GM23338 (cell line): ENCODE data around the gene CHN2. TPM values are rescaled to one million over a fixed set of nuclear protein-coding genes. Genes with fewer than 3 reads are reported as not detected.

Experiments used
- ATAC-seq: fragments of 200-7000 bp; cut with Tn5 transposase; 3 replicates; pipeline ENCODE4 v1.9.1; 2020
- DNase-seq: peaks from one replicate; pipeline ENCODE4 v3.0.0-alpha.2; 2015; ENCODE audit warnings: low spot score
- H2AFZ ChIP-seq: fragments of 200-600 bp; sonication (generic); 2 replicates; pipeline ENCODE4 v1.8.0; 2016; ENCODE audit warnings: antibody characterized with exemption, mild to moderate bottlenecking, moderate library complexity
- H3F3A ChIP-seq: fragments of 200-600 bp; sonication (generic); replicated peaks from 2 replicates; pipeline ENCODE4 v1.8.0; 2017; ENCODE audit warnings: antibody characterized with exemption, mixed run types, low read depth
- H3K27ac ChIP-seq: fragments of 200-600 bp; sonication (generic); 2 replicates; pipeline ENCODE4 v1.6.1; 2016; ENCODE audit warnings: low read depth
- H3K27me3 ChIP-seq: fragments of 200-600 bp; sonication (generic); 2 replicates; pipeline ENCODE4 v1.8.0; 2016; ENCODE audit warnings: mild to moderate bottlenecking, mixed run types, moderate library complexity; ENCODE audit not compliant: insufficient read depth
- H3K36me3 ChIP-seq: fragments of 200-600 bp; sonication (generic); 2 replicates; pipeline ENCODE4 v1.8.0; 2016; ENCODE audit warnings: mild to moderate bottlenecking; ENCODE audit not compliant: insufficient read depth
- H3K4me1 ChIP-seq: fragments of 200-600 bp; sonication (generic); 2 replicates; pipeline ENCODE4 v1.8.0; 2016; ENCODE audit warnings: mild to moderate bottlenecking, moderate library complexity; ENCODE audit not compliant: insufficient read depth
- H3K4me2 ChIP-seq: fragments of 200-600 bp; sonication (generic); 2 replicates; pipeline ENCODE4 v1.7.1; 2017; ENCODE audit warnings: mixed run types
- H3K4me3 ChIP-seq: fragments of 200-600 bp; sonication (generic); 2 replicates; pipeline ENCODE4 v1.6.1; 2016; ENCODE audit warnings: mixed run types
- H3K79me2 ChIP-seq: fragments of 200-600 bp; sonication (generic); replicated peaks from 2 replicates; pipeline ENCODE4 v1.8.0; 2017; ENCODE audit warnings: mild to moderate bottlenecking; ENCODE audit not compliant: insufficient read depth
- H3K9me2 ChIP-seq: fragments of 200-600 bp; sonication (generic); 2 replicates; pipeline ENCODE4 v1.8.0; 2017; ENCODE audit not compliant: insufficient read depth
- H4K20me1 ChIP-seq: fragments of 200-600 bp; sonication (generic); replicated peaks from 2 replicates; pipeline ENCODE4 v1.8.0; 2017; ENCODE audit warnings: mild to moderate bottlenecking; ENCODE audit not compliant: insufficient read depth
- H3K27ac Mint-ChIP-seq: 2 replicates; pipeline ENCODE4 v1.8.0; 2020; ENCODE audit warnings: inconsistent platforms, mild to moderate bottlenecking, moderate library complexity, mixed read lengths
- H3K27me3 Mint-ChIP-seq: 3 replicates; pipeline ENCODE4 v1.8.0; 2022; ENCODE audit warnings: low read depth, mild to moderate bottlenecking, moderate library complexity, mixed read lengths, inconsistent platforms; ENCODE audit not compliant: insufficient read depth, poor library complexity
- H3K36me3 Mint-ChIP-seq: 3 replicates; pipeline ENCODE4 v1.8.0; 2021; ENCODE audit warnings: low read depth, mild to moderate bottlenecking, inconsistent platforms, moderate library complexity, mixed read lengths
- H3K4me1 Mint-ChIP-seq: 3 replicates; pipeline ENCODE4 v1.8.0; 2020; ENCODE audit warnings: mild to moderate bottlenecking, inconsistent platforms, mixed read lengths
- H3K4me3 Mint-ChIP-seq: 3 replicates; pipeline ENCODE4 v1.8.0; 2021; ENCODE audit warnings: moderate library complexity, mild to moderate bottlenecking, inconsistent platforms, mixed read lengths
- H3K9me3 Mint-ChIP-seq: 3 replicates; pipeline ENCODE4 v1.8.0; 2020; ENCODE audit warnings: moderate library complexity, mild to moderate bottlenecking, inconsistent platforms, mixed read lengths
- CREB1 ChIP-seq: fragments of 250-450 bp; sonication (Bioruptor Pico); IDR thresholded peaks from 2 replicates; pipeline ENCODE4 v1.5.0; 2020; ENCODE audit warnings: low read depth, mild to moderate bottlenecking, moderate library complexity
- EZH2 ChIP-seq: fragments of 200-600 bp; sonication (generic); IDR thresholded peaks from one replicate; pipeline ENCODE4 v1.8.0; 2017; ENCODE audit warnings: antibody characterized with exemption, mild to moderate bottlenecking, low read depth; ENCODE audit not compliant: unreplicated experiment
- JUNB ChIP-seq: IDR thresholded peaks from one replicate; pipeline ENCODE4 v1.6.1; 2016; ENCODE audit warnings: antibody characterized with exemption; ENCODE audit not compliant: unreplicated experiment
- NANOG ChIP-seq: IDR thresholded peaks from 2 replicates; pipeline ENCODE4 v1.6.1; 2016; ENCODE audit warnings: antibody characterized with exemption, borderline replicate concordance
- POLR2AphosphoS5 ChIP-seq: IDR thresholded peaks from 2 replicates; pipeline ENCODE4 v1.6.1; 2016; ENCODE audit warnings: antibody characterized with exemption, low read depth
- STAT1 ChIP-seq: IDR thresholded peaks from one replicate; pipeline ENCODE4 v1.6.1; 2016; ENCODE audit warnings: antibody characterized with exemption; ENCODE audit not compliant: unreplicated experiment
- ZNF114 ChIP-seq: fragments of 250-450 bp; sonication (Bioruptor Pico); IDR thresholded peaks from 2 replicates; pipeline ENCODE4 v1.5.0; 2020; ENCODE audit warnings: mild to moderate bottlenecking, moderate library complexity
- ZNF331 ChIP-seq: fragments of 250-450 bp; sonication (Bioruptor Pico); IDR thresholded peaks from 2 replicates; pipeline ENCODE4 v1.5.0; 2020; ENCODE audit warnings: low read depth, mild to moderate bottlenecking, moderate library complexity
- polyA plus RNA-seq: library from polyadenylated mRNA; unstranded; fragments of >200 nt; fragmentation: Nextera tagmentation; extraction: Ambion mirVana; gene quantifications from 2 replicates; pipeline ENCODE4 v1.2.1, GENCODE V29; 2016
- total RNA-seq: library from RNA; depleted of rRNA; stranded (reverse); fragments of >200 nt; shearing (Covaris generic); gene quantifications from 2 replicates; pipeline ENCODE4 v1.2.3, GENCODE V29; 2014
- TF ChIP-seq, protein P1 (sequence below), 2 experiments: fragments of 200-600 bp in 1 of 2; sonication (generic) in 1 of 2; conservative IDR thresholded peaks; 2 replicates each; pipeline versions ENCODE4 v1.5.1 to v1.6.1; 2016 to 2017; ENCODE audit warnings: antibody characterized with exemption in 2 of 2, low read depth in 2 of 2, mild to moderate bottlenecking in 2 of 2, moderate library complexity in 1 of 2
- TF ChIP-seq, protein P2 (sequence below): IDR thresholded peaks from one replicate; pipeline ENCODE4 v1.6.1; 2018; ENCODE audit warnings: antibody characterized with exemption; ENCODE audit not compliant: unreplicated experiment
- TF ChIP-seq, protein P3 (sequence below): IDR thresholded peaks from 2 replicates; pipeline ENCODE4 v1.6.1; 2016; ENCODE audit warnings: antibody characterized with exemption

Gene CHN2
- total and polyA plus RNA-seq, 2 experiments from 2014 or later, result 6.1 to 7.5 TPM

DNA sequence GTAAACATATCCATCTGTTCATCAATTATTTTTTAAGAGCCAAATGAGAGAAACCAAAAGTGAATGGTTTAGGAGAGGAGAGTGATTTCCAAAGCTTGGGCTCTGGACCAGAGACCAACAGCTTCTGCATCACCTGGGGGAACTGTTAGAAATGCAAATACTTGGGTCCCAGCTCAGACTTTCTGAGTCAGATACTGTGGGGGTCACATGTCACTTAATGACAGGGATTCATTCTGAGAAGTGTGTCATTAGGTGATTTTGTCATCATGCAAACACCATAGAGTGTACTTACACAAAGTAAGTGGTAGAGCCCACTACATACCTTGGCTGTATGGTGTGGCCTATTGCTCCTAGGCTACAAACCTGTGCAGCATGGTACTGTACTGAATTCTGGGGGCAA, 240.6 kb downstream of the CHN2 start (continued):
- TF ChIP-seq, protein P1, sequence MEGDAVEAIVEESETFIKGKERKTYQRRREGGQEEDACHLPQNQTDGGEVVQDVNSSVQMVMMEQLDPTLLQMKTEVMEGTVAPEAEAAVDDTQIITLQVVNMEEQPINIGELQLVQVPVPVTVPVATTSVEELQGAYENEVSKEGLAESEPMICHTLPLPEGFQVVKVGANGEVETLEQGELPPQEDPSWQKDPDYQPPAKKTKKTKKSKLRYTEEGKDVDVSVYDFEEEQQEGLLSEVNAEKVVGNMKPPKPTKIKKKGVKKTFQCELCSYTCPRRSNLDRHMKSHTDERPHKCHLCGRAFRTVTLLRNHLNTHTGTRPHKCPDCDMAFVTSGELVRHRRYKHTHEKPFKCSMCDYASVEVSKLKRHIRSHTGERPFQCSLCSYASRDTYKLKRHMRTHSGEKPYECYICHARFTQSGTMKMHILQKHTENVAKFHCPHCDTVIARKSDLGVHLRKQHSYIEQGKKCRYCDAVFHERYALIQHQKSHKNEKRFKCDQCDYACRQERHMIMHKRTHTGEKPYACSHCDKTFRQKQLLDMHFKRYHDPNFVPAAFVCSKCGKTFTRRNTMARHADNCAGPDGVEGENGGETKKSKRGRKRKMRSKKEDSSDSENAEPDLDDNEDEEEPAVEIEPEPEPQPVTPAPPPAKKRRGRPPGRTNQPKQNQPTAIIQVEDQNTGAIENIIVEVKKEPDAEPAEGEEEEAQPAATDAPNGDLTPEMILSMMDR (conservative IDR thresholded peaks at IDR 0.05; ENCODE audit: low read depth in 2 of 2), result no peak
- TF ChIP-seq ZNF331 (CRISPR knock-in tag), result no peak
- no peak for TF ChIP-seq JUNB
- no peak for TF ChIP-seq EZH2
- TF ChIP-seq STAT1, result no peak
- TF ChIP-seq CREB1 (CRISPR knock-in tag), result no peak
- TF ChIP-seq, protein P2, sequence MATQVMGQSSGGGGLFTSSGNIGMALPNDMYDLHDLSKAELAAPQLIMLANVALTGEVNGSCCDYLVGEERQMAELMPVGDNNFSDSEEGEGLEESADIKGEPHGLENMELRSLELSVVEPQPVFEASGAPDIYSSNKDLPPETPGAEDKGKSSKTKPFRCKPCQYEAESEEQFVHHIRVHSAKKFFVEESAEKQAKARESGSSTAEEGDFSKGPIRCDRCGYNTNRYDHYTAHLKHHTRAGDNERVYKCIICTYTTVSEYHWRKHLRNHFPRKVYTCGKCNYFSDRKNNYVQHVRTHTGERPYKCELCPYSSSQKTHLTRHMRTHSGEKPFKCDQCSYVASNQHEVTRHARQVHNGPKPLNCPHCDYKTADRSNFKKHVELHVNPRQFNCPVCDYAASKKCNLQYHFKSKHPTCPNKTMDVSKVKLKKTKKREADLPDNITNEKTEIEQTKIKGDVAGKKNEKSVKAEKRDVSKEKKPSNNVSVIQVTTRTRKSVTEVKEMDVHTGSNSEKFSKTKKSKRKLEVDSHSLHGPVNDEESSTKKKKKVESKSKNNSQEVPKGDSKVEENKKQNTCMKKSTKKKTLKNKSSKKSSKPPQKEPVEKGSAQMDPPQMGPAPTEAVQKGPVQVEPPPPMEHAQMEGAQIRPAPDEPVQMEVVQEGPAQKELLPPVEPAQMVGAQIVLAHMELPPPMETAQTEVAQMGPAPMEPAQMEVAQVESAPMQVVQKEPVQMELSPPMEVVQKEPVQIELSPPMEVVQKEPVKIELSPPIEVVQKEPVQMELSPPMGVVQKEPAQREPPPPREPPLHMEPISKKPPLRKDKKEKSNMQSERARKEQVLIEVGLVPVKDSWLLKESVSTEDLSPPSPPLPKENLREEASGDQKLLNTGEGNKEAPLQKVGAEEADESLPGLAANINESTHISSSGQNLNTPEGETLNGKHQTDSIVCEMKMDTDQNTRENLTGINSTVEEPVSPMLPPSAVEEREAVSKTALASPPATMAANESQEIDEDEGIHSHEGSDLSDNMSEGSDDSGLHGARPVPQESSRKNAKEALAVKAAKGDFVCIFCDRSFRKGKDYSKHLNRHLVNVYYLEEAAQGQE, result no peak
- TF ChIP-seq ZNF114, result no peak
- TF ChIP-seq NANOG, result no peak

DNA sequence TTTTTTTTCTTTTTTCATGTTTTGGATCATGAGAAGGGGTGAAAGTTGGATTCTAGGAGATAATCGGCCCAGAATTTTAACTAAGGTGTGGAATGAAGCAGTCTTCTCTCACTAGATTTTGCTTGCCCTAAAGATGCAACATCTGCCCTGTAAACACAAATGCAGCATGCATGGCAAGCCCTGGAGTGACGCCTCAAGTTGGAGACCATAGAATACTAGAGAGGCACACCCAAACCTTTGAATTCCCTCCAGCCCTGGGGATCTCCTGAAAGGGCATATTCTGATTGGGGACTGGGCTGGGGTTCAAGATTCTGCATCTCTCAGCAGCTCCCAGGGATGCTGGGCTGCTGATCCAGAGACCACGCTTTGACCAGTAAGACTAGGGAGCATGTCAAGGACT, 241.3 kb downstream of the CHN2 start:
- Histone ChIP-seq H3K27ac (no peak overlapping the region), H3K36me3 (no peaks in the 10 kb centered on the region), H3K79me2 (no peaks in the 10 kb centered on the region), H2AFZ (no peak overlapping the region), H3K4me2 (no peak overlapping the region), H3K4me1 (no peaks in the 10 kb centered on the region), H3K9me2 (no peaks in the 10 kb centered on the region), H3F3A (no peaks in the 10 kb centered on the region), H3K4me3 (no peak overlapping the region), H4K20me1 (0 out of 2 replicates have a peak, but pooled peaks cover 3% of the 10 kb centered on the region), H3K27me3 (no peaks in the 10 kb centered on the region)
- TF ChIP-seq, protein P3, sequence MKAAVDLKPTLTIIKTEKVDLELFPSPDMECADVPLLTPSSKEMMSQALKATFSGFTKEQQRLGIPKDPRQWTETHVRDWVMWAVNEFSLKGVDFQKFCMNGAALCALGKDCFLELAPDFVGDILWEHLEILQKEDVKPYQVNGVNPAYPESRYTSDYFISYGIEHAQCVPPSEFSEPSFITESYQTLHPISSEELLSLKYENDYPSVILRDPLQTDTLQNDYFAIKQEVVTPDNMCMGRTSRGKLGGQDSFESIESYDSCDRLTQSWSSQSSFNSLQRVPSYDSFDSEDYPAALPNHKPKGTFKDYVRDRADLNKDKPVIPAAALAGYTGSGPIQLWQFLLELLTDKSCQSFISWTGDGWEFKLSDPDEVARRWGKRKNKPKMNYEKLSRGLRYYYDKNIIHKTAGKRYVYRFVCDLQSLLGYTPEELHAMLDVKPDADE, result no peak
- no peak for TF ChIP-seq POLR2AphosphoS5
- TF ChIP-seq EZH2, result no peak
- ATAC-seq (no peak), DNase-seq (no peak)
- no peaks in the 10 kb centered on the region for H3K9me3 Mint-ChIP-seq
- no peaks in the 10 kb centered on the region for H3K27me3 Mint-ChIP-seq
- no peak overlapping the region for H3K27ac Mint-ChIP-seq
- H3K4me3 Mint-ChIP-seq, result no peak overlapping the region
- no peaks in the 10 kb centered on the region for H3K36me3 Mint-ChIP-seq
- H3K4me1 Mint-ChIP-seq, result peaks cover 2% of the 10 kb centered on the region; the same call in 1 of the 3 replicates
